Measurements from ENCODE around the gene RIPOR2. TPM values are rescaled to one million over a fixed set of nuclear protein-coding genes. Genes with fewer than 3 reads are reported as not detected.

RIPOR2 gene
- total RNA-seq, 2 experiments from 2014 or later = 18.0 to 28.9 TPM

DNA sequence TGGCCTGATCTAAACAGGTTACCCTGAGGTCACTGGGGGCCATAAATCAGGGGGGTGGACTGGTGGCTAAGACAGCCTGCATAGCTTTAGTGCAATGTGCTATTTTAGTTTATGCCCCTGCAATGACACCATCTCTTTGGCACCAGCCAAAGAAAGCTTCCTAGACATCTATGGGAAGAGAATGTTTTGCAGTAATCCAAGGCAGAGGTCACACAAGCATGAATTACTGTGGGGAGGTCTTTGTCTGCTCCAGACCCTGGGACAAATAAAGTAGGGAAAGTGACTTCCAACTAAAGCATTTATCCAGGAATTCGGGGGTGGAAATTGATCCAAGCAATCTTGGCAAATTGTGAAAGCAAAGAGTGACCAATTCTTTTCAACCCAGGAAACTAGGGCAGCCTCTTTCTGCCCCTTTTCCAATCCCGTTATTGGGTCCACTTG, 5.3 kb downstream of the RIPOR2 start:
- intact Hi-C loops (cut with micrococcal nuclease; ENCODE audit: unreplicated experiment) = no loop called here

DNA sequence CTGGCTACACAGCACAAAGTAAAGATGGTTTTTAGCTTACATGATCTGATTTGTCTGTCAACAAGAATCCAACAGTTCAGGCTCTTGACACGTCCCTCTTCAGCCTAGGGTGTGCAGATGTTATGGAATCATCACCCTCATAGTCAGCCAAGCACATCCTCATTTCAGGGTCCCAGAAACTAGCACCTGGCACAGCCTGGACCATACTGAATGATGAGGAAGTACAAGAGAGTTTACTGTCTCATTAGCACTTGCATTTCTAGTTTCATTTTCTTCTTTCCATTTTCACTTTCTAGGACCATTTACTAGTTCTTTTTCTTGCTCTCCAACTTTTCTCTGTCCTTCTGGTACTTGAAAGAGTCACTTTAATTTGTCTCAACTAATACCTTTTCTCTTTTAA, 6.5 kb downstream of the RIPOR2 start:
- Histone ChIP-seq H2AFZ (ENCODE audit: low read length) (no peak overlapping the region), H4K20me1 (ENCODE audit: insufficient read depth, low read length) (no peaks in the 10 kb centered on the region), H3K9me2 (ENCODE audit: insufficient read depth, low read length) (no peaks in the 10 kb centered on the region), H3K4me2 (ENCODE audit: low read length) (peak overlapping the region; percentile 96), H3K79me2 (ENCODE audit: insufficient read depth, low read depth, low read length) (peaks cover 85% of the 10 kb centered on the region), H3K4me3 (ENCODE audit: low read depth, low read length, poor library complexity, severe bottlenecking) (peak overlapping the region; percentile 36), H3K36me3 (ENCODE audit: insufficient read depth, low read length) (no peaks in the 10 kb centered on the region; the same call in 1 of the 2 replicates), H3K27ac (ENCODE audit: low read depth, low read length, poor library complexity, severe bottlenecking) (peak overlapping the region; percentile 27), H3K9me3 (ENCODE audit: low read length) (0 out of 2 replicates have a peak, but pooled peaks cover 4% of the 10 kb centered on the region), H3K4me1 (ENCODE audit: insufficient read depth, low read length, poor library complexity, severe bottlenecking) (peaks cover 91% of the 10 kb centered on the region)
- TF ChIP-seq CTCF (conservative IDR thresholded peaks at IDR 0.05; ENCODE audit: low read length) (no peak), EZH2phosphoT487 (IDR thresholded peaks at IDR 0.05; ENCODE audit: borderline replicate concordance, low read depth, low read length) (no peak)
- ChIA-PET CTCF (ENCODE audit: unreplicated experiment) (no interaction called here), POLR2A (interaction anchor here (1.9 to 2.1 kb wide), 2 partner anchors 11 to 63 kb away, joined by 4 to 9 read pairs; no protein-coding TSS in a partner anchor)
- intact Hi-C loops (cut with micrococcal nuclease; ENCODE audit: unreplicated experiment) = loop anchor here (1.0 kb wide), 2 partner anchors 67 to 71 kb away; no protein-coding TSS in a partner anchor
- no TSS peak for BruUV-seq (replicated peaks)
- DNase-seq (ENCODE audit: low spot score) = peak; percentile 81

More for the DNA sequence above, 5.3 kb downstream of the RIPOR2 start:
- Histone ChIP-seq H3K4me3 (ENCODE audit: low read depth, low read length, poor library complexity, severe bottlenecking) (no peak overlapping the region), H3K27ac (ENCODE audit: low read depth, low read length, poor library complexity, severe bottlenecking) (no peak overlapping the region), H3K9me3 (ENCODE audit: low read length) (0 out of 2 replicates have a peak, but pooled peaks cover 4% of the 10 kb centered on the region), H3K4me2 (ENCODE audit: low read length) (peak overlapping the region; percentile 96), H3K4me1 (ENCODE audit: insufficient read depth, low read length, poor library complexity, severe bottlenecking) (peaks cover 91% of the 10 kb centered on the region), H2AFZ (ENCODE audit: low read length) (no peak overlapping the region), H3K9me2 (ENCODE audit: insufficient read depth, low read length) (no peaks in the 10 kb centered on the region), H4K20me1 (ENCODE audit: insufficient read depth, low read length) (no peaks in the 10 kb centered on the region), H3K79me2 (ENCODE audit: insufficient read depth, low read depth, low read length) (peaks cover 83% of the 10 kb centered on the region), H3K36me3 (ENCODE audit: insufficient read depth, low read length) (no peaks in the 10 kb centered on the region; the same call in 1 of the 2 replicates)
- ChIA-PET CTCF (ENCODE audit: unreplicated experiment) (no interaction called here), POLR2A (no interaction called here)
- no peak for DNase-seq (ENCODE audit: low spot score)
- TF ChIP-seq EZH2phosphoT487 (IDR thresholded peaks at IDR 0.05; ENCODE audit: borderline replicate concordance, low read depth, low read length) = no peak
- TF ChIP-seq CTCF (conservative IDR thresholded peaks at IDR 0.05; ENCODE audit: low read length) = no peak
- BruUV-seq (replicated peaks) = no TSS peak

Measured in OCI-LY7 (cell line).